B cell (primary cell): ENCODE results near the gene CHMP1A. TPM values are rescaled to one million over a fixed set of nuclear protein-coding genes. Genes with fewer than 3 reads are reported as not detected.

Experiments used
- ATAC-seq: fragments of 200-7000 bp; cut with Tn5 transposase; one replicate; pipeline ENCODE4 v1.10.0; 2021; ENCODE audit warnings: low read depth, mild to moderate bottlenecking, moderate number of reproducible peaks, moderate library complexity
- CTCF ChIA-PET: fragments of 350-600 bp; sonication (Branson Sonifier 250); formaldehyde crosslinking; loops from one replicate; lab custom pipeline; 2021; ENCODE audit warnings: antibody characterized with exemption, inconsistent platforms; lab: Charles Lee
- POLR2A ChIA-PET: fragments of 350-600 bp; sonication (Branson Sonifier 250); formaldehyde crosslinking; loops from one replicate; lab custom pipeline; 2021; ENCODE audit warnings: antibody characterized with exemption; lab: Charles Lee
- DNase-seq: peaks from one replicate; pipeline ENCODE4 v3.0.0; 2013
- H2AFZ ChIP-seq: 2 replicates; pipeline ENCODE4 v1.6.1; 2012; ENCODE audit warnings: mild to moderate bottlenecking, low read depth, low read length; ENCODE audit not compliant: insufficient read depth, poor library complexity, severe bottlenecking
- H3K27ac ChIP-seq, 2 donors: 1 replicate in 1 of 2; 2 replicates in 1 of 2; pipeline ENCODE4 v1.5.1; 2012 to 2013; ENCODE audit warnings: low read length in 2 of 2, mild to moderate bottlenecking in 2 of 2, moderate library complexity in 1 of 2
- H3K27me3 ChIP-seq, 4 experiments: fragments of 200-600 bp in 1 of 4; sonication (generic) in 1 of 4; replicated peaks in 1 of 4; 1 replicate in 2 of 4; 2 replicates in 2 of 4; pipeline versions ENCODE4 v1.6.1 to v1.7.0; 2013 to 2016; ENCODE audit warnings: low read length in 3 of 4, mild to moderate bottlenecking in 2 of 4, mixed read lengths in 1 of 4, moderate library complexity in 1 of 4; ENCODE audit not compliant: insufficient read depth in 4 of 4, control insufficient read depth in 3 of 4; ENCODE audit errors: control extremely low read depth in 1 of 4
- H3K36me3 ChIP-seq, 2 experiments: replicated peaks in 1 of 2; 1 replicate in 1 of 2; 2 replicates in 1 of 2; pipeline versions ENCODE4 v1.6.1 to v1.7.1; 2013; ENCODE audit warnings: low read length in 1 of 2; ENCODE audit not compliant: insufficient read depth in 2 of 2, control insufficient read depth in 1 of 2; ENCODE audit errors: control extremely low read depth in 1 of 2, extremely low read depth in 1 of 2
- H3K4me1 ChIP-seq, 2 donors: fragments of 200-600 bp in 1 of 2; sonication (generic) in 1 of 2; 1 replicate in 1 of 2; 2 replicates in 1 of 2; pipeline versions ENCODE4 v1.5.1 to v1.6.1; 2013 to 2017; ENCODE audit warnings: low read length in 2 of 2; ENCODE audit not compliant: control insufficient read depth in 2 of 2, insufficient read depth in 2 of 2
- H3K4me2 ChIP-seq: replicated peaks from 2 replicates; pipeline ENCODE3; 2012; ENCODE audit warnings: mild to moderate bottlenecking, low read depth, low read length; ENCODE audit not compliant: poor library complexity, severe bottlenecking
- H3K4me3 ChIP-seq, 5 experiments: fragments of 200-600 bp in 1 of 5; sonication (generic) in 1 of 5; 1 replicate in 3 of 5; 2 replicates in 2 of 5; pipeline versions ENCODE4 v1.5.1 to v1.7.0; 2011 to 2016; ENCODE audit warnings: low read length in 4 of 5, mild to moderate bottlenecking in 4 of 5, low read depth in 2 of 5, control low read depth in 1 of 5, moderate library complexity in 1 of 5; ENCODE audit not compliant: insufficient read depth in 1 of 5; ENCODE audit errors: control extremely low read depth in 1 of 5, extremely low read depth in 1 of 5
- H3K79me2 ChIP-seq: fragments of 200-600 bp; sonication (generic); one replicate; pipeline ENCODE4 v1.6.0; 2016; ENCODE audit warnings: low read length; ENCODE audit not compliant: control insufficient read depth, insufficient read depth
- H3K9ac ChIP-seq: fragments of 200-600 bp; sonication (generic); 2 replicates; pipeline ENCODE4 v1.6.1; 2017; ENCODE audit warnings: mild to moderate bottlenecking, low read length, moderate library complexity
- H3K9me3 ChIP-seq, 3 donors: one replicate each; pipeline versions ENCODE4 v1.6.1 to v1.7.1; 2013; ENCODE audit warnings: low read length in 2 of 3; ENCODE audit not compliant: control insufficient read depth in 2 of 3, insufficient read depth in 1 of 3; ENCODE audit errors: control extremely low read depth in 1 of 3
- H4K20me1 ChIP-seq: 2 replicates; pipeline ENCODE4 v1.6.0; 2012; ENCODE audit warnings: mild to moderate bottlenecking, low read length; ENCODE audit not compliant: insufficient read depth, control insufficient read depth, poor library complexity, severe bottlenecking
- H3K27ac Mint-ChIP-seq: one replicate; pipeline ENCODE4 v1.8.0; 2021; ENCODE audit warnings: mixed read lengths
- H3K27me3 Mint-ChIP-seq: one replicate; pipeline ENCODE4 v1.8.0; 2021; ENCODE audit warnings: mixed read lengths
- H3K4me1 Mint-ChIP-seq: one replicate; pipeline ENCODE4 v1.8.0; 2021; ENCODE audit warnings: mixed read lengths
- H3K4me3 Mint-ChIP-seq: one replicate; pipeline ENCODE4 v1.8.0; 2021; ENCODE audit warnings: mixed read lengths
- H3K9me3 Mint-ChIP-seq: one replicate; pipeline ENCODE4 v1.8.0; 2022; ENCODE audit warnings: mixed read lengths; ENCODE audit not compliant: insufficient read depth
- EZH2 ChIP-seq: IDR thresholded peaks from 2 replicates; pipeline ENCODE4 v1.6.1; 2012; ENCODE audit warnings: borderline replicate concordance, low read depth, mild to moderate bottlenecking, moderate library complexity, low read length; ENCODE audit not compliant: insufficient read depth, poor library complexity, severe bottlenecking
- WGBS: methylation state at CpG from one replicate; pipeline ENCODE4 v1.1.5; 2013; ENCODE audit warnings: missing lambda C conversion rate; ENCODE audit not compliant: insufficient coverage; 5-methylcytosine and 5-hydroxymethylcytosine counted together
- intact Hi-C: fragments of 100-400 bp; cut with micrococcal nuclease; formaldehyde crosslinking; loops from one replicate; pipeline ENCODE4 v1.10.0; 2022
- polyA plus RNA-seq: library from polyadenylated mRNA; depleted of rRNA; stranded (reverse); fragments of >200 nt; gene quantifications from 2 replicates; pipeline ENCODE4 v1.2.3, GENCODE V29; 2012
- total RNA-seq, 2 donors: library from RNA; stranded (reverse); fragments of 120-200 nt in 1 of 2; gene quantifications; 1 replicate in 1 of 2; 2 replicates in 1 of 2; pipeline versions ENCODE4 v1.2.3 to v1.2.4, GENCODE V29; 2013 to 2022
- TF ChIP-seq, protein P1 (sequence below): fragments of 200-600 bp; IDR thresholded peaks from one replicate; pipeline ENCODE4 v1.8.0; 2022; ENCODE audit warnings: antibody characterized with exemption, mild to moderate bottlenecking

CHMP1A gene
- total and polyA plus RNA-seq, 2 donors (not counting 1 experiment from before 2014, with no cell fraction given), result 80.4 to 88.1 TPM

DNA sequence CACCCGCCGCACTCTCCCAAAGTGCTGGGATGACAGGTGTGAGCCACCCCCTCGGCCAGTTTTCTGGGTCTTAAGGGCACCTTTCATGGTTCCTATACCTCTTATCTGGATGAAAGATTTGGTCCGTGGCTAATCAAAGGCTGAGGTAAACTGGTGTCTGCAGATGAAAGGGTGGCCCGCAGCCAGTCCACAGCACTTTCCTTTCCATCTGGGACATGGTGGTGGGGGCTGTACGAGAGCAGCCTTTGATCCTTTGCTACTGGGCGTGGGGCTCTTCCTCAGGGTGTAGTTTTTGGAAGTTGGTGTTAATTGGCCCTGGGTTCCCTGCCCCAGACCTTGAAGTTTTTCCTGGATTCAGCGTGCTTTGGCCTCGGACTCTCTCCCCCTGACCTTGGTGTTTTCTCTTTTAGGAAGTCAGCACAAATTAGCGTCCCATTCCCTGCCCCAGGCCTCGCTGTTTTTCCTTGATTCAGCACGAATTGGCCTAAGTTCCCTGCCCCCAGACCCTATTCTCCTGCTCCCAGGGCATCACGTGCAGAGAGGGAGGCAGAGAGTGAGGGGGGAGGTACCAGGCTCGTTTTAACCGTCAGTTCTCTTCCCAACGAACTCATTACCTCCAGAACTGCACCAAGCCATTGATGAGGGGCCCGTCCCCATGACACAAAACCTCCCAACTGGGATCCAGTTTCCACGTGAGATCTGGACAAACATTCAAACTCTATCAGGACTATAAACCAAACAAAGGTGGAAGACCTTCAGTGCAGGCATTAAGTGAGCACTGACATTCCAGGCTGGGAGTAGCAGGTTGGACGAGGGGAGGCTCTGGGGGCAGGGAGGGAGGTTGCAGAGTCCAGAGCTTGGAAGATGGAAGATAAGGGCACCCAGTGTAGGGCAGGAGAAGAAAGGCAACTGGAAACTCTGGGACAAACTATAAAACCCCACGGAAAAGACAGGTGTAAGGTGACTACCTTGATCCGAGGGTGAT lies 32.4 kb downstream of the CHMP1A start:
- WGBS, result 90% methylated on average over 13 of the region's 21 CpGs
- Mint-ChIP-seq H3K9me3 (no peaks in the 10 kb centered on the region), H3K27me3 (peaks cover 6% of the 10 kb centered on the region), H3K27ac (no peak overlapping the region), H3K4me3 (no peak overlapping the region), H3K4me1 (no peaks in the 10 kb centered on the region)
- DNase-seq, result no peak
- H3K27ac ChIP-seq, result no peak overlapping the region
- H3K4me1 ChIP-seq, result no peaks in the 10 kb centered on the region
- H3K36me3 ChIP-seq, result no peaks in the 10 kb centered on the region
- intact Hi-C loops, result no loop called here
- no peak overlapping the region for H3K4me3 ChIP-seq
- no peaks in the 10 kb centered on the region for H3K79me2 ChIP-seq
- H3K27me3 ChIP-seq, result no peaks in the 10 kb centered on the region
- no peak overlapping the region for H3K9ac ChIP-seq
- no peak overlapping the region for H2AFZ ChIP-seq
- no peak for ATAC-seq
- no peak for TF ChIP-seq EZH2
- TF ChIP-seq, protein P1, sequence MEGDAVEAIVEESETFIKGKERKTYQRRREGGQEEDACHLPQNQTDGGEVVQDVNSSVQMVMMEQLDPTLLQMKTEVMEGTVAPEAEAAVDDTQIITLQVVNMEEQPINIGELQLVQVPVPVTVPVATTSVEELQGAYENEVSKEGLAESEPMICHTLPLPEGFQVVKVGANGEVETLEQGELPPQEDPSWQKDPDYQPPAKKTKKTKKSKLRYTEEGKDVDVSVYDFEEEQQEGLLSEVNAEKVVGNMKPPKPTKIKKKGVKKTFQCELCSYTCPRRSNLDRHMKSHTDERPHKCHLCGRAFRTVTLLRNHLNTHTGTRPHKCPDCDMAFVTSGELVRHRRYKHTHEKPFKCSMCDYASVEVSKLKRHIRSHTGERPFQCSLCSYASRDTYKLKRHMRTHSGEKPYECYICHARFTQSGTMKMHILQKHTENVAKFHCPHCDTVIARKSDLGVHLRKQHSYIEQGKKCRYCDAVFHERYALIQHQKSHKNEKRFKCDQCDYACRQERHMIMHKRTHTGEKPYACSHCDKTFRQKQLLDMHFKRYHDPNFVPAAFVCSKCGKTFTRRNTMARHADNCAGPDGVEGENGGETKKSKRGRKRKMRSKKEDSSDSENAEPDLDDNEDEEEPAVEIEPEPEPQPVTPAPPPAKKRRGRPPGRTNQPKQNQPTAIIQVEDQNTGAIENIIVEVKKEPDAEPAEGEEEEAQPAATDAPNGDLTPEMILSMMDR, result no peak
- ChIA-PET POLR2A (interaction anchor here (0.6 kb wide), 1 partner anchor 176 kb away, joined by 10 read pairs; no protein-coding TSS in a partner anchor), CTCF (no interaction called here)
- no peak overlapping the region for H3K4me2 ChIP-seq
- H3K9me3 ChIP-seq, result peaks cover 0 to 7% (median 0%) of the 10 kb centered on the region in 3 donors
- H4K20me1 ChIP-seq, result no peaks in the 10 kb centered on the region
